ENCODE measurements around the gene PPTC7.
"Not testable (repeated sequence)": the region's sequence is repeated elsewhere in the genome, so short reads cannot be mapped to it uniquely, and the experiment has no call there.

Gene PPTC7

GRCh38 chr12:110561471-110562201, 21.5 kb downstream of the PPTC7 start:
- TF ChIP-seq GATA1 (IDR thresholded peaks at IDR 0.05; ENCODE audit: low read depth, low read length) (no peak), POLR2A (IDR thresholded peaks at IDR 0.05; ENCODE audit: low read length) (no peak)
- DNase-seq: no peak

GRCh38 chr12:110560946-110561345, 22.2 kb downstream of the PPTC7 start:
- DNase-seq: no peak
- no peak for TF ChIP-seq GATA1 (IDR thresholded peaks at IDR 0.05; ENCODE audit: low read depth, low read length)
- no peak for TF ChIP-seq POLR2A (IDR thresholded peaks at IDR 0.05; ENCODE audit: low read length)

GRCh38 chr12:110560048-110560447, 23.1 kb downstream of the PPTC7 start:
- TF ChIP-seq GATA1 (IDR thresholded peaks at IDR 0.05; ENCODE audit: low read depth, low read length) (no peak), POLR2A (IDR thresholded peaks at IDR 0.05; ENCODE audit: low read length) (no peak)
- DNase-seq: no peak

GRCh38 chr12:110558945-110559344, 24.2 kb downstream of the PPTC7 start:
- not testable (repeated sequence) for DNase-seq

GRCh38 chr12:110557300-110557699, 25.8 kb downstream of the PPTC7 start:
- no peak for TF ChIP-seq GATA1 (IDR thresholded peaks at IDR 0.05; ENCODE audit: low read depth, low read length)
- no peak for TF ChIP-seq POLR2A (IDR thresholded peaks at IDR 0.05; ENCODE audit: low read length)
- no peak for DNase-seq

GRCh38 chr12:110556705-110557104, 26.4 kb downstream of the PPTC7 start:
- DNase-seq: no peak
- TF ChIP-seq GATA1 (IDR thresholded peaks at IDR 0.05; ENCODE audit: low read depth, low read length) (no peak), POLR2A (IDR thresholded peaks at IDR 0.05; ENCODE audit: low read length) (no peak)

GRCh38 chr12:110555577-110556406, 27.3 kb downstream of the PPTC7 start:
- TF ChIP-seq POLR2A (IDR thresholded peaks at IDR 0.05; ENCODE audit: low read length) (no peak), GATA1 (IDR thresholded peaks at IDR 0.05; ENCODE audit: low read depth, low read length) (no peak)
- no peak for DNase-seq

GRCh38 chr12:110554184-110554583, 28.9 kb downstream of the PPTC7 start:
- DNase-seq: no peak
- no peak for TF ChIP-seq GATA1 (IDR thresholded peaks at IDR 0.05; ENCODE audit: low read depth, low read length)
- TF ChIP-seq POLR2A (IDR thresholded peaks at IDR 0.05; ENCODE audit: low read length): no peak

GRCh38 chr12:110550981-110551380, 32.1 kb downstream of the PPTC7 start:
- DNase-seq: no peak
- TF ChIP-seq GATA1 (IDR thresholded peaks at IDR 0.05; ENCODE audit: low read depth, low read length): no peak

GRCh38 chr12:110549716-110550115, 33.4 kb downstream of the PPTC7 start:
- DNase-seq: no peak
- TF ChIP-seq GATA1 (IDR thresholded peaks at IDR 0.05; ENCODE audit: low read depth, low read length) (no peak), POLR2A (IDR thresholded peaks at IDR 0.05; ENCODE audit: low read length) (no peak)

GRCh38 chr12:110548678-110549077, 34.4 kb downstream of the PPTC7 start:
- DNase-seq: no peak
- no peak for TF ChIP-seq POLR2A (IDR thresholded peaks at IDR 0.05; ENCODE audit: low read length)
- TF ChIP-seq GATA1 (IDR thresholded peaks at IDR 0.05; ENCODE audit: low read depth, low read length): no peak

- DNase-seq: no peak
- no peak for TF ChIP-seq GATA1 (IDR thresholded peaks at IDR 0.05; ENCODE audit: low read depth, low read length)
- no peak for TF ChIP-seq POLR2A (IDR thresholded peaks at IDR 0.05; ENCODE audit: low read length)
These were observed 36.0 kb downstream of the PPTC7 start for GRCh38 chr12:110547090-110547489.

GRCh38 chr12:110546339-110546738, 36.8 kb downstream of the PPTC7 start:
- no peak for TF ChIP-seq POLR2A (IDR thresholded peaks at IDR 0.05; ENCODE audit: low read length)
- TF ChIP-seq GATA1 (IDR thresholded peaks at IDR 0.05; ENCODE audit: low read depth, low read length): no peak
- DNase-seq: no peak

GRCh38 chr12:110545812-110546211, 37.3 kb downstream of the PPTC7 start:
- DNase-seq: no peak
- TF ChIP-seq GATA1 (IDR thresholded peaks at IDR 0.05; ENCODE audit: low read depth, low read length) (no peak), POLR2A (IDR thresholded peaks at IDR 0.05; ENCODE audit: low read length) (no peak)

GRCh38 chr12:110545259-110545658, 37.9 kb downstream of the PPTC7 start:
- not testable (repeated sequence) for DNase-seq
